K562 (cell line): Measurements from ENCODE around the gene PLEKHA6. TPM values are rescaled to one million over a fixed set of nuclear protein-coding genes. Genes with fewer than 3 reads are reported as not detected.
A peak's percentile ranks its signal among the peaks of the same experiment; 100 is the strongest.

Experiments used
- ATF4 ChIP-seq: fragments of 450-650 bp; formaldehyde crosslinking; IDR thresholded peaks from 2 replicates; pipeline ENCODE4 v1.4.0; 2022; ENCODE audit warnings: mild to moderate bottlenecking, moderate library complexity
- CLOCK ChIP-seq: fragments of 250-450 bp; sonication (Bioruptor Pico); IDR thresholded peaks from 2 replicates; pipeline ENCODE4 v1.4.0; 2020; ENCODE audit warnings: mild to moderate bottlenecking, moderate library complexity, borderline replicate concordance
- CTBP1 ChIP-seq: fragments of 450-650 bp; IDR thresholded peaks from 2 replicates; pipeline ENCODE4 v1.6.1; 2016; ENCODE audit warnings: borderline replicate concordance
- EGR1 ChIP-seq: fragments of 450-650 bp; conservative IDR thresholded peaks from 2 replicates; pipeline ENCODE4 v1.6.1; 2017; ENCODE audit warnings: mild to moderate bottlenecking
- ETS1 ChIP-seq: conservative IDR thresholded peaks from 2 replicates; pipeline ENCODE4 v1.6.1; 2011; ENCODE audit warnings: low read depth, mild to moderate bottlenecking, low read length; ENCODE audit not compliant: control insufficient read depth
- IRF9 ChIP-seq: fragments of 450-650 bp; IDR thresholded peaks from 2 replicates; pipeline ENCODE4 v1.6.1; 2016; ENCODE audit warnings: missing biosample characterization, missing genetic modification characterization
- KAT2B ChIP-seq: IDR thresholded peaks from one replicate; pipeline ENCODE4 v1.6.1; 2012; ENCODE audit warnings: low read depth, mild to moderate bottlenecking, control low read depth, inconsistent platforms, low read length, moderate library complexity
- MEF2D ChIP-seq: conservative IDR thresholded peaks from 2 replicates; pipeline ENCODE4 v1.6.1; 2016; ENCODE audit warnings: low read depth, missing genetic modification characterization, missing compliant biosample characterization
- MYC ChIP-seq, 2 experiments: fragments of 250-450 bp in 1 of 2; sonication (Bioruptor Pico) in 1 of 2; IDR thresholded peaks; 2 replicates each; pipeline versions ENCODE4 v1.5.1 to v1.6.1; 2012 to 2021; ENCODE audit warnings: low read depth in 2 of 2, borderline replicate concordance in 1 of 2, improper control_type of control experiment in 1 of 2, low read length in 1 of 2, mild to moderate bottlenecking in 1 of 2, moderate library complexity in 1 of 2
- NFE2 ChIP-seq: IDR thresholded peaks from 2 replicates; pipeline ENCODE4 v1.6.1; 2014; ENCODE audit warnings: antibody characterized with exemption, low read depth
- SAFB ChIP-seq: fragments of 200-400 bp; formaldehyde crosslinking; IDR thresholded peaks from 2 replicates; pipeline ENCODE4 v1.6.1; 2017; ENCODE audit warnings: low read depth, low read length, borderline replicate concordance
- ZBTB49 ChIP-seq: sonication (generic); formaldehyde crosslinking; IDR thresholded peaks from 2 replicates; pipeline ENCODE4 v1.8.0; 2022; ENCODE audit warnings: missing genetic modification reagents, mild to moderate bottlenecking, borderline replicate concordance
- polyA plus RNA-seq, 8 experiments: library from polyadenylated mRNA; depleted of rRNA in 4 of 8; stranded (reverse) in 5 of 8; unstranded in 3 of 8; fragments of >200 nt; fragmentation: Nextera tagmentation in 2 of 8; fragmentation: Illumina TruSeq in 1 of 8; extraction: Ambion mirVana in 2 of 8; extraction: Trizol in 1 of 8; gene quantifications; 2 replicates each; pipeline versions ENCODE4 v1.2.1 to v1.2.3, GENCODE V29; 2011 to 2014; ENCODE audit warnings: inconsistent platforms in 1 of 8, missing spikeins in 1 of 8
- total RNA-seq, 7 experiments: library from RNA; depleted of rRNA in 6 of 7; stranded (reverse); fragments of >200 nt in 6 of 7; fragmentation: Illumina TruSeq in 2 of 7; extraction: Trizol in 2 of 7; gene quantifications; 2 replicates each; pipeline versions ENCODE4 v1.2.1 to v1.2.3, GENCODE V29; 2011 to 2021; ENCODE audit warnings: low replicate concordance in 1 of 7
- TF ChIP-seq, protein P1 (sequence below): sonication (generic); IDR thresholded peaks from 2 replicates; pipeline ENCODE4 v1.6.1; 2016

PLEKHA6 gene
- total and polyA plus RNA-seq, 9 of the 15 experiments (the other 6 are each of a cell fraction or from before 2014, with no cell fraction given): under 0.01 to 0.33 (median 0.01) TPM; not detected in 4

DNA sequence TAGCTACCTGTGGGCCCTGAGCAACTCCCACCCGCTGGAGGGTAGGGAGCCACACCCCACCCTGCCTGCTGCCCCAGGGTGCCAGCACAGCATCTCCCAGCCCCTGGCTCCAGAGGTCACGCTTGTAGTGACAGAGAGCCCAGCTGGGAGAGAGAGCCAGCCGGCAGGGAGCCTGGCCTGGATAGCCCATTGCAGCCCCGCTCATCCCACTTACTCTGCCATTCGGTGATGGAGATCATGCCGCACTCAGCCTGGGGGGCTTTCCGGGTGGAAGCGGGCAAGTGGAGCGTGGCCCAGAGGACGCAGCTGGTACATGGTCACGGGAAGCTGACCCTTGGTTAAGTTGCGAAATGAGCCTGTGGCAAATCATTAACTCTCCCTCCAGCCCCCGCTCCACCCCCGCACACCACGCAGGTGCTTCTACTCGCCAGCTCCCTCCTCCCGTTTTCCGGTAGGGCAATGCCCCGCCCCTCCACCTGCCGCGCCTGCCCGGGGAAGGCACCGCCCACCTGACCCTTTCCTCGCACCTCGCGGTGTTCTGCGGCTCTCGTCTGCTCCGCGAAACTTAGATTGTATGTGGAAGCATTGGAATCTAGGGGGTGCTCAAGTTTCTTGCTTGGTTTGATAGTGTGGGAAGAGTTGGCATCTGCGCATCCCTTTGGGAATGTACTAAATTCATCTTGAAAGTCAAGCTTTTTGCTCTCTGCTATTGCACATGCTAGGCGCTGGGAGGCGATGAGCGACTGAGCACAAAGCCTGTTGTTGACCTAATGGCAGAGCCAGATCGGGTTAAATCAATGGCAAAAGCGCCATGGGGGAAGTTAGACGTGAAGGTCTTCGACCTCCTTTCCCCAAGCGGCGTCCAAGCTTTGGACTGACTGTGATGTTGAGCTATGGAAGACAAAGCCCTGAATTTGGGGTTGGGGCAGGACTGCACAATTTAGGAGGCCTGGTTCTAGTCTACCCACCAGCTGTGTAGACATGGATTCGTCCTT lies 145.8 kb downstream of the PLEKHA6 start, which contains the start of gene GOLT1A (continued):
- TF ChIP-seq ATF4 (CRISPR knock-in tag) (no peak), SAFB (no peak), MYC (IDR thresholded peaks at IDR 0.05; ENCODE audit: low read depth, low read length) (0 out of 2 replicates have a peak, but pooled peaks have one; percentile 17), MYC (CRISPR knock-in tag; IDR thresholded peaks at IDR 0.05; ENCODE audit: borderline replicate concordance, low read depth) (no peak), CLOCK (no peak), CTBP1 (peak; percentile 87), ETS1 (no peak), KAT2B (no peak), ZBTB49 (CRISPR knock-in tag) (no peak), IRF9 (tag) (no peak), MEF2D (tag) (no peak), NFE2 (no peak), EGR1 (peak; percentile 85)
- TF ChIP-seq, protein P1, sequence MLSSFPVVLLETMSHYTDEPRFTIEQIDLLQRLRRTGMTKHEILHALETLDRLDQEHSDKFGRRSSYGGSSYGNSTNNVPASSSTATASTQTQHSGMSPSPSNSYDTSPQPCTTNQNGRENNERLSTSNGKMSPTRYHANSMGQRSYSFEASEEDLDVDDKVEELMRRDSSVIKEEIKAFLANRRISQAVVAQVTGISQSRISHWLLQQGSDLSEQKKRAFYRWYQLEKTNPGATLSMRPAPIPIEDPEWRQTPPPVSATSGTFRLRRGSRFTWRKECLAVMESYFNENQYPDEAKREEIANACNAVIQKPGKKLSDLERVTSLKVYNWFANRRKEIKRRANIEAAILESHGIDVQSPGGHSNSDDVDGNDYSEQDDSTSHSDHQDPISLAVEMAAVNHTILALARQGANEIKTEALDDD: no peak
